ENCODE measurements around the gene STK11IP.

DNA sequence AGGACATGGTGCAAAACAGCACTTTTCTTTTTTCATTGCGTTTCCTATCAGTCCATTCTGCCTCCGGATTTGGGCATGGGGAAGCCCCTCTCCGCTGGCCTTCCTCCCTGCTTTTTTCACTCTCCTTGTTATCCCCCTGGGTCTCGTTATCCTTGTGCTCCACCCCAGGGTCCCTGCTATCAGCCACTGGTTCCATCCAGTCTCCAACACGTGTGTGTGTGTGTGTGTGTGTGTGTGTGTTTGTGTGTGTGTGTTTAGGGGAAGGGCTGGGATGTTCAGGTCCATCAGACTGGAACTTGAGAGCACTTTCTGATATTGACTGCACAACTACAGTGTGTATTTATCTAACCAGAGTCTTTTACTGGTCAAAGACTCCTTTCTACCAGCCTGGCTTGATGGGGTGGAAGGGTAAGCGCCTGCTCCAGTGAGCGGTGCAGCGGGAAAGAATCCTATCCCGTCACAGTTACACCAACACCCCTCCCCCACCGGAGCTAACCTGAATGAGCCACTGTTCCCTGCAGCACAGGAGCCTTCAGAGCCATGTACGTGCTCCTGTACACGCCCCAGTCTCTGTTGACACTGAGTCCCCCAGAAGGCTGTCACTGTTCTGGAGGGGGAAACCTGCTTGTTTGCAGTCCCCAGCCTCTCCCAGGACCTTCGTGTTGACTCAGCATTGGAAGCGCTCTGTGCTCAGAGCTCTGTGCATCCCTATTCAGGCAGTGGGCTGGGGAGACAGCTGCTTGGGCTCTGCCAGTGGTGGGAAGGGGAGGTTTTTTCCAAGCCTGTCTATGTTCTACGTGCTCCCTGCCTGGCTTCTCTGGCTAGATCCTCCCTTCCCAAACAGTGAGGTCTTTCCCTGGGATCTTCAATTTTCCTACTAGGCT is 20.9 kb upstream of the STK11IP start:
- TF ChIP-seq, protein P1, sequence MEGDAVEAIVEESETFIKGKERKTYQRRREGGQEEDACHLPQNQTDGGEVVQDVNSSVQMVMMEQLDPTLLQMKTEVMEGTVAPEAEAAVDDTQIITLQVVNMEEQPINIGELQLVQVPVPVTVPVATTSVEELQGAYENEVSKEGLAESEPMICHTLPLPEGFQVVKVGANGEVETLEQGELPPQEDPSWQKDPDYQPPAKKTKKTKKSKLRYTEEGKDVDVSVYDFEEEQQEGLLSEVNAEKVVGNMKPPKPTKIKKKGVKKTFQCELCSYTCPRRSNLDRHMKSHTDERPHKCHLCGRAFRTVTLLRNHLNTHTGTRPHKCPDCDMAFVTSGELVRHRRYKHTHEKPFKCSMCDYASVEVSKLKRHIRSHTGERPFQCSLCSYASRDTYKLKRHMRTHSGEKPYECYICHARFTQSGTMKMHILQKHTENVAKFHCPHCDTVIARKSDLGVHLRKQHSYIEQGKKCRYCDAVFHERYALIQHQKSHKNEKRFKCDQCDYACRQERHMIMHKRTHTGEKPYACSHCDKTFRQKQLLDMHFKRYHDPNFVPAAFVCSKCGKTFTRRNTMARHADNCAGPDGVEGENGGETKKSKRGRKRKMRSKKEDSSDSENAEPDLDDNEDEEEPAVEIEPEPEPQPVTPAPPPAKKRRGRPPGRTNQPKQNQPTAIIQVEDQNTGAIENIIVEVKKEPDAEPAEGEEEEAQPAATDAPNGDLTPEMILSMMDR (IDR thresholded peaks at IDR 0.05) = no peak
- TF ChIP-seq EP300 (IDR thresholded peaks at IDR 0.05) = no peak
